CD4-positive, alpha-beta T cell treated with Interleukin-6 at 100 ng/mL for 8 hours (primary cell): ENCODE data around the gene XPC.

ENCODE experiments used
- DNase-seq: peaks from one replicate; pipeline ENCODE4 v3.0.0-alpha.2; 2020; ENCODE audit warnings: mixed read lengths, low spot score

XPC gene

GRCh38 chr3:14208168-14208567 lies 29.8 kb upstream of the XPC start:
- DNase-seq, result no peak

GRCh38 chr3:14206548-14207177 lies 28.3 kb upstream of the XPC start:
- DNase-seq, result no peak

- no peak for DNase-seq
Measured at GRCh38 chr3:14204515-14205284, 26.3 kb upstream of the XPC start.

GRCh38 chr3:14203521-14204079 lies 25.2 kb upstream of the XPC start:
- peak; percentile 33 for DNase-seq

GRCh38 chr3:14202874-14203520 lies 24.6 kb upstream of the XPC start:
- DNase-seq, result no peak

GRCh38 chr3:14201940-14202684 lies 23.7 kb upstream of the XPC start:
- DNase-seq, result no peak

- DNase-seq, result no peak
Measured at GRCh38 chr3:14200841-14201240, 22.4 kb upstream of the XPC start.

- no peak for DNase-seq
Measured at GRCh38 chr3:14200276-14200675, 21.9 kb upstream of the XPC start.

- no peak for DNase-seq
Measured at GRCh38 chr3:14199641-14200040, 21.2 kb upstream of the XPC start.

- no peak for DNase-seq
Measured at GRCh38 chr3:14194865-14195264, 16.5 kb upstream of the XPC start.

GRCh38 chr3:14188041-14188754 lies 9.8 kb upstream of the XPC start:
- no peak for DNase-seq

GRCh38 chr3:14186854-14187458 lies 8.6 kb upstream of the XPC start:
- DNase-seq, result no peak

- no peak for DNase-seq
Measured at GRCh38 chr3:14183015-14183577, 4.7 kb upstream of the XPC start.

- DNase-seq, result no peak
Measured at GRCh38 chr3:14181253-14181652, 2.9 kb upstream of the XPC start.

- no peak for DNase-seq
Measured at GRCh38 chr3:14179795-14180194, 1.4 kb upstream of the XPC start.

- no peak for DNase-seq
Measured at GRCh38 chr3:14179114-14179465, 689 bp upstream of the XPC start.

GRCh38 chr3:14177580-14178246 lies 688 bp downstream of the XPC start:
- no peak for DNase-seq

- peak; percentile 84 for DNase-seq
Measured at GRCh38 chr3:14175383-14176037, 2.9 kb downstream of the XPC start.

- DNase-seq, result no peak
Measured at GRCh38 chr3:14174483-14174882, 3.9 kb downstream of the XPC start.

- no peak for DNase-seq
Measured at GRCh38 chr3:14172496-14172895, 5.9 kb downstream of the XPC start.
